ENCODE data around the gene NUP43.

- TF ChIP-seq POLR2A (IDR thresholded peaks at IDR 0.05; ENCODE audit: low read depth, low read length), result no peak
- no peak for TF ChIP-seq POLR2AphosphoS5 (IDR thresholded peaks at IDR 0.05; ENCODE audit: low read depth, low read length)
- no peak for TF ChIP-seq TAF1 (IDR thresholded peaks at IDR 0.05; ENCODE audit: borderline replicate concordance, low read depth, low read length)
Measured at GRCh38 chr6:149680503-149680902, 65.8 kb downstream of the NUP43 start.

All from GM12892 (cell line).